HG03558 (cell line): ENCODE measurements around the gene UBXN11.
"Not testable (repeated sequence)": the region's sequence is repeated elsewhere in the genome, so short reads cannot be mapped to it uniquely, and the experiment has no call there.

Experiments
- ATAC-seq: cut with Tn5 transposase; IDR thresholded peaks from one replicate; pipeline ENCODE4 v1.9.1; 2021; ENCODE audit warnings: moderate number of reproducible peaks; ENCODE audit not compliant: unreplicated experiment; ENCODE audit errors: extremely low read depth

The UBXN11 gene

DNA sequence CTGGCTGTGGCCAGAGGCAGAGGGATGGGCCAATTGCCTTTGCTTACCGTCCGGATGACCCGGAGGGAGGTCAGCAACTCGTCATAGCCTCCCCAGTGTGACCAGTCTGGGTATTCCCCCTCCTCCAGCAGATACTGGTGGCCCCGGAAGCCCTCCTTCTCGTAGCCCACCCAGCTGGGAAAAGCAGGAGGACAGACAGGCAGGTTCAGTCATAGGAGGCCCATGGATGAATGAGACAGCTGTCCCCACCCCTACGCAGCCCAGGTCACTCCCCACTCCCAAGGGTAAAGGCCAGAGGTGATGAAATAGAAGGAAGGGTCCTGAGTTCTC lies 30.7 kb upstream of the UBXN11 start:
- ATAC-seq = no peak

- no peak for ATAC-seq
These were observed 30.2 kb upstream of the UBXN11 start for GRCh38 chr1:26336477-26337205.

DNA sequence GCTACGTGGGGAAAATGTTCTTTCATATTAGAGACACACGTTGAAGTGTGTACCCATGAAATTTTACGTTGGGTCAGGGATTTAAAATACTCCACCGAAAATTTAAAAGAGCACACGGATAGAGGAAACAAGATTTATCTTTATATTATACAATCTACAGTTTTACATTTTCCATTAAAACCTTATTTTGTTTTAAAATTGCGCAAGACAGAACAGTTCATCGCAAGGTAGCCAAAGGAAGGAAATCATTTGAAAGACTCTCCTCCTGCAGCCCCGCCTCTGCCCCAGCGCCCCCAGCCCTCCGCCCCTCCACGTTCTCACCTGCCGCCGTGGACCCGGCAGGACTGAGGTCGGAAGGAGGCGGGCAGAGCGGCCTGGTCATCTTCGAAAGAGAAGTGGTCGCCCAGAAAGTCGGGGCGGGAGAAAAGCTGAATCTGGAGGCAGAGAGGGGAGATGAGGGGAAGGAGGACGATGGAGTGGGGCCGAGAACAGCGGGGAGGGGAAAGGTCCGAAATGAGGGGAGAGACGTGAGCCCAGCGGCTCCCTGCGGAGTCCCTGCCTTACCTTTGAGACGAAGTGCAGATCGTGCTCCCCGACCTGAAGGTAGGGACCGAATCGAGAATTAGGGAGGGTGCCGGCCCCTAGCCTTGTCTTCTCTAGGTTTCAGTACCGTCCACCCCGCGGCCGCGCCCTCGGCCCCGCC lies 29.5 kb upstream of the UBXN11 start:
- ATAC-seq = no peak

- ATAC-seq = not testable (repeated sequence)
These were observed 26.9 kb upstream of the UBXN11 start for GRCh38 chr1:26333312-26333711.

GRCh38 chr1:26330276-26330675 lies 23.8 kb upstream of the UBXN11 start:
- ATAC-seq = no peak

- ATAC-seq = not testable (repeated sequence)
These were observed 22.9 kb upstream of the UBXN11 start for GRCh38 chr1:26329380-26329779.

DNA sequence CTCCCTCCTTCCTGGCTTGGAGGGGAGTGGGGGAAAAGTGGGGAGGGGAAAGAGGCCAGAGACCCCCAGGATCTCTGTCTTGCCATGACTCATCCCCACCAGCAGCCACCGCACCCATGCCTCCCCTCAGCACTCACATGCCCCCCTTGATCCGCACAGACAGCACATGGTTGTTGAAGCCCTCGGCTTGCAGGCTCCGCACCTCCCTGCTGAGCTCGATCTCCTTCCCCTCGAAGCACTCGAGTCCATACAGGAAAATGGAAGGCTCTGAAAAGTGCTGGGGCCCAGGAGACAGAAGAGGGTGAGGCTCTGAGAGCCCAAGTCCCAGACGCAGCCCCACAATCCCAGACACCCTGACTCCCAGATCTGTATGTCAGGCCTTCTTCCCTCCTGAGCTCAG lies 22.2 kb upstream of the UBXN11 start:
- ATAC-seq = no peak

DNA sequence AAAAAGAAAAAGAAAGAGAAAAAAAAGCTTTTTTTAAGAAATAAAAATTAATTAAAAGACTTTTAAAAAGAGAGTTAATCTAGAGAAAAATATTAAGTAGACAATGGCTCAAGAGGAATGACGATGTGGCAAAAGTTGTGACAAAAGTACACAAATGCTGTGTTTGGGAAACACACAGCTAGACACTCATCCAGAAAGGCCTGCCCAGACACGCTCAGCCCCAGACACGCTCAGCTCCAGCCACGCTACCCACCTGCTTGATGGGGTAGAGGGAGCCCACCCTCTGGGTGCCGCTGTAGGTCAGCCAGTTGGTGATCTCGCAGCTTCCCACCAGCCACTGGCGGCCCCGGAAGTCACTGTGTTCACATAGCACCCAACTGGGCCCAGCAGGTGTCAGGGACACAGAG lies 21.5 kb upstream of the UBXN11 start:
- ATAC-seq = no peak

- ATAC-seq = no peak
These were observed 18.1 kb upstream of the UBXN11 start for GRCh38 chr1:26324550-26324949.

GRCh38 chr1:26323382-26323781 lies 16.9 kb upstream of the UBXN11 start:
- no peak for ATAC-seq

- no peak for ATAC-seq
These were observed 15.6 kb upstream of the UBXN11 start for GRCh38 chr1:26322042-26322331.

DNA sequence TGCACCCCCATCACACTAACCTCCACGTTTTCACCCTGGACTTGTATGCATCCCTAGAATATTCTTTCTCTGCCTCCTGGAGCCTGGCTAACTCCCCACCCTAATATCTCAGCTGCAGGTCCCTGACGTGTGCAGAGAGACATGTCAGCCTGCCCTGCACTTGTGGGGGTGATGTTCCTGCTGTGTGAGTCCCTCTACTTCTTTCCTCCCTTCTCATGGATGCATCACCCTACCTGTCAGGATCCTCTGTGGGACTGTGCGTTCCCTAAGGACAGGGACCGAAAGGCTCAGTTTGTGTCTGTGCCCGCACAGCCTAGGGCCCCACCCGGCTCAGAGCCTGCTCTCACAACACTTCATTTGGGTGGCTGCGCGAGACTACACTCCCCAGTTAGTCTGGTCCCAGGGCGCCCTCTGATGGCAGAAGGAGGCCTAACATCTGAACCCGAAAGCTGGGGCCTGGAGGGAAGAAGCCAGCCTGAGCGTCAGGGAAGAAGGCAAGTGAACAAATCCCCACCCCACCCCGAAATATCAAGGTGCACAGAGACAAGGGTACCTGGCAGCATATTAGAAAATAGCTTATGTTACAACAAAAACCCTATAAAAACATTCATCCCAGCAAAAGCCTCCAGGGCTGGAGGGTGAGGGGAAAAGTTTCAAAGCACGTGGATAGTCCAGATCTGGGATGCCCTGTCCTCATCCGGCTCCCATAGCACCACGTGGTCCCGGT lies 15.0 kb upstream of the UBXN11 start:
- no peak for ATAC-seq

GRCh38 chr1:26320896-26321295 lies 14.5 kb upstream of the UBXN11 start:
- ATAC-seq = no peak

DNA sequence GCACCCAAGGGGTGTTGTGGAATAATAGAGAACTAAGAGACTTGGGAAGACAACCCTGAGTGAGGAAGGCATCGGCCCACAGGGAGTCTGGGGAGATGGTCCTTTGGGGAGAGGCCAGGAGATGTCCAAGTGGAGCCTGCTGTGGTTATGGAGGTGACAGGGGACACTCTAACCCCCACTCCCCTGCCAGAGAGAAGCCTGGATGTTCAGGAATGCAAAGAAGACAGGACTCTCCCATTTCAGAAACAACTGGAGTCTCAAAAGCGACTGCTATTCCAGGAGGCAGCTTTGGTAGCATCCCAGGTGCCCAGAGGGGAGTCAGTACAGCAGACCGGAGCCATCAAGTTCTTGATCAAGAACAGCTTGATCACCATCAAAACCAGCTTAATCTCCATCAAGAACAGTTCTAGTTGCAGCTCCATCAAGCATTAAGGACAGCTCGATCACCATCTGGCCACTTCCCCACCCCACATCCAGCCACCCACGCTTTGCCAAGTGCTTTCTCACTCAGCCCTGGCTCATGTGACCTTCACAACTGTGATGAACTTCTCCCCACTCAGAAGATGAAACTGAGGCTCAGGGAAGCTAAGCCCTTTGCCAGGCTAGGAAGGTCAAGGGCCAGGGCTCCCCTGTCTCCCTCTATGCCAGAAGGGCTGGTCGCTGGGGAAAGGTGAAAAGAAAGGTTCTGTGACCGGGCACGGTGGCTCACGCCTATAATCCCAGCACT lies 12.1 kb upstream of the UBXN11 start:
- ATAC-seq = no peak

GRCh38 chr1:26317612-26318337 lies 11.3 kb upstream of the UBXN11 start, which contains the start of gene CD52:
Gene CD52, plus strand, starts transcription at chr1:26317958. Its CDS starts 60 bp downstream, at chr1:26318018.
- ATAC-seq = no peak

- no peak for ATAC-seq
These were observed 10.7 kb upstream of the UBXN11 start for GRCh38 chr1:26317146-26317545.

DNA sequence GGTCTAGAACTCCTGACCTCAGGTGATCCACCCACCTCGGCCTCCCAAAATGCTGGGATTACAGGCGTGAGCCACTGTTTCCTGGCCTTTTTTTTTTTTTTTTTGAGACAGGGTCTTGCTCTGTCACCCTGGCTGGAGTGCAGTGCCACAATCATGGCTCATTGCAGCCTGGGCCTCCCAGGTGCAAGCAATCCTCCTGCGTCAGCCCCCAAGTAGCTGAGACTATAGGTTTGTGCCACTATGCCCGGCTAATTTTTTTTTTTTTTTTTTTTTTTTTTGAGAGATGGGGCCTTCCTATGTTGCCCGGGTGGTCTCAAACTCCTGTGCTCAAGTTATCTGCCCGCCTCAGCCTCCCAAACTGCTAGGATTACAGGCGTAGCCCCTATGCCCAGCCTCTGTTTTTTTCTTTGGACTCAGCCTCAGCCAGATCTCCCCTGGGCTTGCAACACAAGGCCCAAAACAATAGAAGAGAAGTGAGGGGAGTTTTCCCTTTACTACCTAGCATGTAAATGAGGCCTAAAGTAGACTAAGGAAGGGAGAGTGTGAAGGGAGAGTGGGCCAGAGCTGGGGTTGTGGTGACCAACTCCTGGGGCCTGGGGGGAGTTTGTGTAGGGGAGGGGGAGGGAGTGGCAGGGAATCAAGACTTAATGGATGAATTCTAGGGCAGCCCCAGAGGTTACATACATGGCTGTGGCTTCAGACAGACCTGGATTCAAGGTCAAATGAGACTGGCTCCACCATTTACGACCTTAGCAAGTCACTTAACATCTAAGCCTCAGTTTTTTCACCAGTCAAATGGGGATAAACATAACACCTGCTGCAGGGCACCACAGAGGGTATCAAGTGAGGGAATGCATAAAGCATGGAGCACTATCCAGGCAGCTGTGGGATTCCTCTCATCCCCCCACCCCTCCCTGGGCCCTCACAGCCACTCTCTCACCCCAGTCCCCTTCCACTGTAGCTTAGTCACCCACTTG lies 9.7 kb upstream of the UBXN11 start:
- no peak for ATAC-seq

DNA sequence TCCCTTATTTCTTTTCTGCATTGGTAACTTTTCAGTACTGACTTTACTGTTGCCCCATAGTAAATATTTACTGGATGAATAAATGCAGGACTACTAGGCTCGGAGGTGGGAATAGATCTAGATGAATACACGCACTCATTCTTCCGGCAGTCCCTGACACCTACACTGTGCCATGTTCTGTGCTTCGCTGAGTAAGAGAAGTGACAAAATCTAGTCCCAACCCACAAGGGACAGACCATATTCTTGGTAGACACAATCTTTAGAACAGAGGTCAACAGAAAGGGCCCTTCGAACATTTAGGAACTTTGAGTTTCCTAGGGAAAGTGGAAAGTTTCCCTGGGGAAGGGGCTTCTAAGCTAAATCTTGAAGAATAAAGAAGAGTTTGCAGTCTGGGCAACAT lies 8.1 kb upstream of the UBXN11 start:
- ATAC-seq = no peak
